ENCODE measurements around the gene NT5M.
A peak's percentile ranks its signal among the peaks of the same experiment; 100 is the strongest.

Gene NT5M

DNA sequence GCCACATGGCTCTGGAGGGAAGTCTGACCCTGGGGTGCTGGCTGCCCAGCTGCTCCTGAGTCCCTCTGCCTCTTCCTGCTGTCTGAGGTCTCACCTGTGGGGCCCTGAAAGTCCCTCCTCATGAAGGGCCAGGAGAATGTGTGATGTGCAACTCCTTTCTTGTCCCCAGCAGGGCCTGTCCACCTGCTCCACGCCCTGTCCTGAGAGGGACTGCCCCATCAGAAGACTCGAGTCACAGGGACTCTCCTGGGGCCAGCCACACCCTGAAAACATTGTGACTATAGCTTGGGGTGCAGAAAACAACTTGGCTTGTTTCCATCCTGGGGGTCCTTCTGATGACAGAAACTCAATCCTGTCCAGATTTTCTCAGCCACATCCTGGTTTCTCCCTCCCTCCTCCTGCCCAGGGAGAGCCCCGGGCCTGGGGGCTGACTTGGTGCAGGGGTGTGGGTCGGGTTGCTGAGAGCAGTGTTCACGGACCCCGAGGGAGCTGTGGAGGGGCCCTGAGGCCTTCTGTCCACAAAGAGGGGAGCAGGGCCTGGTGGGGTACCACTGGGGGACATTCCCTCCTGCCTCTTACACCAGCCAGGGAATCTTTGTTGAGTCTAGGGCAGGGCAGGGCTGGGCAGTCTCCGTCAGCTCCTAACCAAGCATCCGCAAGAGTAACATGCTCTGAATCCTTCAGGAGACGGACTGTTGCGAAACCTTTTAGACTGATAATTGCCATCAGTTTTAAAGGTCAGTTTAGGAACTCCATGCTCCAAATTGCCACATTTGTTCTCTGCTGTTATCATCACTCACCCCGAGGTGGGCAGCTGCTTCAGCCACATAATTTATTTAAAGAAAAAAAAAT is 45.9 kb downstream of the NT5M start:
- no peak for TF ChIP-seq OSR1 (CRISPR knock-in tag; IDR thresholded peaks at IDR 0.05)
- no peak for TF ChIP-seq ZFP3 (CRISPR knock-in tag; IDR thresholded peaks at IDR 0.05)
- TF ChIP-seq, protein P1, sequence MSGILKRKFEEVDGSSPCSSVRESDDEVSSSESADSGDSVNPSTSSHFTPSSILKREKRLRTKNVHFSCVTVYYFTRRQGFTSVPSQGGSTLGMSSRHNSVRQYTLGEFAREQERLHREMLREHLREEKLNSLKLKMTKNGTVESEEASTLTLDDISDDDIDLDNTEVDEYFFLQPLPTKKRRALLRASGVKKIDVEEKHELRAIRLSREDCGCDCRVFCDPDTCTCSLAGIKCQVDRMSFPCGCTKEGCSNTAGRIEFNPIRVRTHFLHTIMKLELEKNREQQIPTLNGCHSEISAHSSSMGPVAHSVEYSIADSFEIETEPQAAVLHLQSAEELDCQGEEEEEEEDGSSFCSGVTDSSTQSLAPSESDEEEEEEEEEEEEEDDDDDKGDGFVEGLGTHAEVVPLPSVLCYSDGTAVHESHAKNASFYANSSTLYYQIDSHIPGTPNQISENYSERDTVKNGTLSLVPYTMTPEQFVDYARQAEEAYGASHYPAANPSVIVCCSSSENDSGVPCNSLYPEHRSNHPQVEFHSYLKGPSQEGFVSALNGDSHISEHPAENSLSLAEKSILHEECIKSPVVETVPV (CRISPR knock-in tag; IDR thresholded peaks at IDR 0.05) = no peak

DNA sequence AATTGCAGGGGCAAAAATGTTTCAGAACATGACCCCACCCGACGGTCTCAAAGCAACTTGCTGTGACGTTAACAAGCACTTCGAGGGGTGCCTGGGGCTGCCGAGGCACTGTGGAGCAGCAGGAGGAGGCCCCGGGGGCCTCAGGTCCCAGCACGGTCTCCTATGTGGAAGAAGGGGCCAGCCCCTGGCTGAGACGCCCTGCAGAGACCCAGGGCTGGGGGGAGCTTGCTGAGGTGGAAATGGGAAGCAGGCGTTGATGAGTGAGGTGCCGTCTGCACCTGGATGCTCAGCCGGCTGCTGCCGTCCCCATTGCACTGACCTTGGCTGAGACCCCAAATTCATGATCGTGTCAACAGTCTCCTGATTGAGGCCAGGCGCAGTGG is 46.5 kb downstream of the NT5M start:
- no peak for ATAC-seq
- TF ChIP-seq, protein P2, sequence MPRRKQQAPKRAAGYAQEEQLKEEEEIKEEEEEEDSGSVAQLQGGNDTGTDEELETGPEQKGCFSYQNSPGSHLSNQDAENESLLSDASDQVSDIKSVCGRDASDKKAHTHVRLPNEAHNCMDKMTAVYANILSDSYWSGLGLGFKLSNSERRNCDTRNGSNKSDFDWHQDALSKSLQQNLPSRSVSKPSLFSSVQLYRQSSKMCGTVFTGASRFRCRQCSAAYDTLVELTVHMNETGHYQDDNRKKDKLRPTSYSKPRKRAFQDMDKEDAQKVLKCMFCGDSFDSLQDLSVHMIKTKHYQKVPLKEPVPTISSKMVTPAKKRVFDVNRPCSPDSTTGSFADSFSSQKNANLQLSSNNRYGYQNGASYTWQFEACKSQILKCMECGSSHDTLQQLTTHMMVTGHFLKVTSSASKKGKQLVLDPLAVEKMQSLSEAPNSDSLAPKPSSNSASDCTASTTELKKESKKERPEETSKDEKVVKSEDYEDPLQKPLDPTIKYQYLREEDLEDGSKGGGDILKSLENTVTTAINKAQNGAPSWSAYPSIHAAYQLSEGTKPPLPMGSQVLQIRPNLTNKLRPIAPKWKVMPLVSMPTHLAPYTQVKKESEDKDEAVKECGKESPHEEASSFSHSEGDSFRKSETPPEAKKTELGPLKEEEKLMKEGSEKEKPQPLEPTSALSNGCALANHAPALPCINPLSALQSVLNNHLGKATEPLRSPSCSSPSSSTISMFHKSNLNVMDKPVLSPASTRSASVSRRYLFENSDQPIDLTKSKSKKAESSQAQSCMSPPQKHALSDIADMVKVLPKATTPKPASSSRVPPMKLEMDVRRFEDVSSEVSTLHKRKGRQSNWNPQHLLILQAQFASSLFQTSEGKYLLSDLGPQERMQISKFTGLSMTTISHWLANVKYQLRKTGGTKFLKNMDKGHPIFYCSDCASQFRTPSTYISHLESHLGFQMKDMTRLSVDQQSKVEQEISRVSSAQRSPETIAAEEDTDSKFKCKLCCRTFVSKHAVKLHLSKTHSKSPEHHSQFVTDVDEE (CRISPR knock-in tag; IDR thresholded peaks at IDR 0.05) = no peak

More for the DNA sequence above, 45.9 kb downstream of the NT5M start:
- ATAC-seq = no peak

DNA sequence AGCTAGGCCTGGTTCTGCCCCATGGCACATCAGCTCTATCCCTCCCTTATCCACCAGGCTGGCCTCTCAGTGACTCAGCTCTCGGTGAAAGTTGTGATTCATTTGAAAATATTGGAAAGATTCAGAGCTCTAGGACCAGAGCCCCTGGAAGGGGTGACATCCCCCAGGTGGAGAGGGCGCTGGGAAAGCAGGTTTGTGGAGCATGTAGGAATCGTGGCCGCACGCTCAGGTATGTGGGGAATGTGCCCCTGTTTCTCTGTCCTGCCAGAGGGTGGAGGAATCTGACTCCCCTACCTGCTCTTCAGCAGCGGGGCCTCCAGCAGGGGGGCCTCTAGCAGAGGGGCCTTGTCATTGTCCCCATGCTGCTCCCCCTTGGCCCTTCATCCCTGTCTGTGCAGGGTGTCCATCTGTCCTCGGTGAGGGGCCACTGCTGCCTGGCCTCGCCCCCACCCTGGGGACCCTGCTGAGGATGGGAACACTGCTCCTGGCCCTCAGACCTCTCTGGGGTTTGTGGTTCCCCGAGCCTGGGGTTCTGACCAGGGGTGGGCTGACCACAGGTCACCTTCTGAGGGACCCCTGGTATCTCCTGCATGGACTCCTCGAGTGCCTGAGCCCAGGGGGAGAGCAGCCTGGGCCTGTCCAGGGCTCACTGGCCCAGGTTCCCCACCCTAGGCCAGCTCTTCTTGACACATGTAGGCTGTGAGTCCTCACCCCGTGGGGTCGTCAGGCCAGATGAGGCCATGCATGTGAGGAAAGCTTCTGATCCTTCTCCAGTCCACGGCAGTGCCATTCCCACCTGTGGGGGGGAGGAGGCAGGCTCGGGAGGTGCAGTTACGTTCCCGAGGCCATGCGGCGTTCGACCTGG is 47.5 kb downstream of the NT5M start:
- TF ChIP-seq TOX (CRISPR knock-in tag; IDR thresholded peaks at IDR 0.05; ENCODE audit: borderline replicate concordance) (no peak), ZNF565 (CRISPR knock-in tag; conservative IDR thresholded peaks at IDR 0.05; ENCODE audit: low read depth) (no peak), ZFP30 (CRISPR knock-in tag; IDR thresholded peaks at IDR 0.05) (no peak), ZC3H10 (CRISPR knock-in tag; IDR thresholded peaks at IDR 0.05) (no peak), SNAI2 (CRISPR knock-in tag; IDR thresholded peaks at IDR 0.05) (no peak), ESRRG (CRISPR knock-in tag; IDR thresholded peaks at IDR 0.05) (no peak), CSDC2 (CRISPR knock-in tag; IDR thresholded peaks at IDR 0.05) (no peak), ISL1 (CRISPR knock-in tag; IDR thresholded peaks at IDR 0.05) (no peak), ZNF70 (CRISPR knock-in tag; IDR thresholded peaks at IDR 0.05) (no peak), ZNF8 (CRISPR knock-in tag; IDR thresholded peaks at IDR 0.05) (no peak), RARB (CRISPR knock-in tag; IDR thresholded peaks at IDR 0.05) (no peak), GLIS3 (CRISPR knock-in tag; IDR thresholded peaks at IDR 0.05) (no peak), TCF4 (CRISPR knock-in tag; IDR thresholded peaks at IDR 0.05; ENCODE audit: borderline replicate concordance) (no peak), ARNTL (CRISPR knock-in tag; IDR thresholded peaks at IDR 0.05; ENCODE audit: borderline replicate concordance, low read depth) (no peak), ZFP3 (CRISPR knock-in tag; IDR thresholded peaks at IDR 0.05) (no peak), BACH2 (CRISPR knock-in tag; IDR thresholded peaks at IDR 0.05; ENCODE audit: borderline replicate concordance) (no peak)
- TF ChIP-seq, protein P2 (CRISPR knock-in tag; IDR thresholded peaks at IDR 0.05) = no peak
- TF ChIP-seq, protein P3, sequence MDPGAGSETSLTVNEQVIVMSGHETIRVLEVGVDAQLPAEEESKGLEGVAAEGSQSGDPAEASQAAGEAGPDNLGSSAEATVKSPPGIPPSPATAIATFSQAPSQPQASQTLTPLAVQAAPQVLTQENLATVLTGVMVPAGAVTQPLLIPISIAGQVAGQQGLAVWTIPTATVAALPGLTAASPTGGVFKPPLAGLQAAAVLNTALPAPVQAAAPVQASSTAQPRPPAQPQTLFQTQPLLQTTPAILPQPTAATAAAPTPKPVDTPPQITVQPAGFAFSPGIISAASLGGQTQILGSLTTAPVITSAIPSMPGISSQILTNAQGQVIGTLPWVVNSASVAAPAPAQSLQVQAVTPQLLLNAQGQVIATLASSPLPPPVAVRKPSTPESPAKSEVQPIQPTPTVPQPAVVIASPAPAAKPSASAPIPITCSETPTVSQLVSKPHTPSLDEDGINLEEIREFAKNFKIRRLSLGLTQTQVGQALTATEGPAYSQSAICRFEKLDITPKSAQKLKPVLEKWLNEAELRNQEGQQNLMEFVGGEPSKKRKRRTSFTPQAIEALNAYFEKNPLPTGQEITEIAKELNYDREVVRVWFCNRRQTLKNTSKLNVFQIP (CRISPR knock-in tag; IDR thresholded peaks at IDR 0.05; ENCODE audit: borderline replicate concordance, low read depth) = no peak
- TF ChIP-seq, protein P1 (CRISPR knock-in tag; IDR thresholded peaks at IDR 0.05) = no peak
- TF ChIP-seq, protein P4, sequence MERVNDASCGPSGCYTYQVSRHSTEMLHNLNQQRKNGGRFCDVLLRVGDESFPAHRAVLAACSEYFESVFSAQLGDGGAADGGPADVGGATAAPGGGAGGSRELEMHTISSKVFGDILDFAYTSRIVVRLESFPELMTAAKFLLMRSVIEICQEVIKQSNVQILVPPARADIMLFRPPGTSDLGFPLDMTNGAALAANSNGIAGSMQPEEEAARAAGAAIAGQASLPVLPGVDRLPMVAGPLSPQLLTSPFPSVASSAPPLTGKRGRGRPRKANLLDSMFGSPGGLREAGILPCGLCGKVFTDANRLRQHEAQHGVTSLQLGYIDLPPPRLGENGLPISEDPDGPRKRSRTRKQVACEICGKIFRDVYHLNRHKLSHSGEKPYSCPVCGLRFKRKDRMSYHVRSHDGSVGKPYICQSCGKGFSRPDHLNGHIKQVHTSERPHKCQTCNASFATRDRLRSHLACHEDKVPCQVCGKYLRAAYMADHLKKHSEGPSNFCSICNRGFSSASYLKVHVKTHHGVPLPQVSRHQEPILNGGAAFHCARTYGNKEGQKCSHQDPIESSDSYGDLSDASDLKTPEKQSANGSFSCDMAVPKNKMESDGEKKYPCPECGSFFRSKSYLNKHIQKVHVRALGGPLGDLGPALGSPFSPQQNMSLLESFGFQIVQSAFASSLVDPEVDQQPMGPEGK (CRISPR knock-in tag; IDR thresholded peaks at IDR 0.05; ENCODE audit: borderline replicate concordance) = no peak
- peak; percentile 43 for ATAC-seq

Measured in SK-N-SH treated with all-trans-retinoic acid at 6 μM for 48 hours (cell line).